Fibroblast of skin of back (primary cell): ENCODE measurements around the gene WIZ.
A peak's percentile ranks its signal among the peaks of the same experiment; 100 is the strongest.

Experiments
- DNase-seq: peaks from one replicate; pipeline ENCODE4 v3.0.0-alpha.2; 2013

WIZ gene

DNA sequence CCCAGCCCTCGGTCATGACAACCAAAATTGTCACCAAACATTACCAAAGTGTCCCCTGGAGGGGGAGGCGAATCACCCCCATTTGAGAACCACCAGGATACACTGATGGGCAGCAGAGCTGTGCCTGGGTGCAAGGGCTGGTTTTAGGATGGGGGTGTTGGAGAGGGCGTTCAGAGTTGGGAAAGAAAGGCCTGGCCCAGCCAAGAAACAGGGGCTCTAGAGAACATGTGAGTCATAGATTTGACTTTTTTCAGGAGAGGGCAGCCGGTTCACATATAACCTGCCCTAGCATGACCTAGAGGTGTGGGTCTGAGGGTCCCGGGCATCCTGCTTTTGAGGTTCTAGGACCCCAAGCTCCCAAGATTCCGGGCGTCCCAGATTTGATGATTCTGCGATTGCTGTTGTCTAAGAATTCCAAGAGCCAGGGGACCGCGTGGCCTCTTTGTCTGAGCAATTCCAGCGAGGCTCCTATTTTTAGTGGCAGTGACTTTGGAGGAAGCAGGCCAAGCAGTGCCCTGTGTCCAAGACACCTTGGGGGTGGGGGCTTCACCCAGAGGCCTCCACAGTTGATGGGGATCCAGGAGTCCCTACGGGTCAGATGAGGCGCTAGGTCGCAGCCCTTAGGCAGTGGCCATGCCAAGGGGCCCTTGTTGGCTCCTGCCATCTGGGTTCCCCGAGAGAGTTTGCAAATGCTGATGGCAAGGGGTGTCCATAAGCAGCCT lies 5.1 kb downstream of the WIZ start:
- DNase-seq: no peak

DNA sequence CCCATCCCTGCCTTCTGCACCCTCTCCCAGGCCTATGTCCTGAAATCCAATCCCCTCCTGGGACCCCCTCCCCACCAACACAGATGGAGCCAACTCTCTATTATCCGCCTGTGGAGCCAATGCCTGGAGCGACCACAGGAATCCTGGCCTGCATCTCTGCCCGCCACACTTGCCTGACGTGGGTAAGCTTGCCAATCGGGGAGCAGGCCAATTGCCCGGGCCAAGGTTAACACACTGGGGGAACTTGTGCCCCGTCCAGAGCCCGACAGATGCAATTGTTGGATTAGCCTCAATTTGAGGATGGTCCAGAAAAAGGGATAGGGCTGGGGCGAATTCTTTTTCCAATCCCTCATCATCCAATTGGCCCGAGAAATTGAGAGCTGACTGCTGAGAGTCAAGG lies 5.9 kb downstream of the WIZ start:
- no peak for DNase-seq

DNA sequence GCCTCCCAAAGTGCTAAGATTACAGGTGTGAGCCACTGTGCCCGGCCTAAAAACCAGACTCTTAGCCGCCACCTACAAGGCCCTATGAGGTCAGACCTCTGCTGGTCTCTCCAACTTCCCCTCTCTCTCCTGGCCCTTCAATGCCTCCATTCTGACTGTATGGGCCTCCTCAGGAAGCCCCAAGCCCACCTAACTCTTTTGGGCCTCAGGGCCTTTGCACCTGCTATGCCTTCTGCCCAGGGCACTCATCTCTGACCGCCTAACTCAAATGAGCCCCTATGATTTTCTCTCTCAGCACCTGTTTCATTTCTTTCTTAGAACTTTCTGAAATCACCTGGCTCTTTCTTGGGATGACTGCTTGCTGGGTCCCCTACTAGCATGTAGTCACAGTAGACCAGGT lies 6.4 kb downstream of the WIZ start:
- no peak for DNase-seq

DNA sequence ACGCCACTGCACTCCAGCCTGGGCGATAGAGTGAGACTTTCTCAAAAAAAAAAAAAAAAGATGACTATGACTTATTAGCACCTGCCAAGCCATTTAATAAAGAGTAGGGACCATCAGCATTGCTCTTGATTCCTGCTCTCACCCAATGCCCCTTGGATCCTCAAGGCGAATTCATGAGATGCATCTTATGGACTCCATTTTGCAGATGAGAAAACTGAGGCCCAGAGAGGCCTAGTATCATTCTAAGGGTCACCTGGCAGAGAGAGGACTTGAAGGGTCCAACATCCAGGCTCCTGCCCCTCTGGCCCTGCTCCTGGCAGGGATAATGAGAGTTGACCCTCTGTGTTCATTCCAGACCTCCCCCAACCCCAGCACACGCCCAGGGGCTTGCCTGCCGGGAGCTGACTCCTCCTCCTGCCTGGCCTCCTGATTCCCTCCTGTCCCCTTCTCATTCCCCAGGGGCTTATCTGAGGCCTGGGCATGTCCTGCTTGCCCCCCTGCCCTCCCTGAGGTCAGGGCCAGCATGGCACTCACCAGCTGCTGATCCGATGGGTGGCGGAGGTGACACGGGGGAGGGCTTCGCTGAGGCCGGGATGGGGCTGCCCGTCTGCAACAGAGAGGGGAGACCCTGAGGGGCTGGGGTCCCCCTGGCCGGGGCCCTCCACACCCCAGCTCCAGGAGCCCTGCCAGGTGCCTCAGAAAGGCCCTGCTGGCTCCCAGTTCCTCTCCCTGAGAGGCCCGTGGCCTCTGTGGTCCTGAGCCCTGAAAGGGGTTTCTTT lies 7.4 kb downstream of the WIZ start:
- no peak for DNase-seq

DNA sequence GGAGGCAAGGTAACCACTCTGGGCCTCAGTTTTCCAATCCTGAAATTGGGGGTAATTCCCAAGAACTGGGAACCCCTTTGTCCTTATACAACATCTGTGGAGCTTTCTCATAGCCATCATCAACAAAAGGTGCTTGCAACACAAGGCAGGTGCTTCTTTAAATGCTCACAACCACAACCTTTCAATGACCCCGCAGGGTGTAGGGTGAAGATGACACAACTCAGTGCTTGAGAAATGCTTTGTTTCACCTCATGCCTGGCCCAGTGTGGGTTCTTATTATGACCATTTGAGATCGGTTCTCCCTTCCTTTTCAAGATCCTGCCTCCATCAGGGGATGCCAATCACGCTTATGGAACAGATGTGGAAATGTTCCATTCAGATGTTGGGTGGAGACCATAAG lies 8.4 kb downstream of the WIZ start:
- no peak for DNase-seq

DNA sequence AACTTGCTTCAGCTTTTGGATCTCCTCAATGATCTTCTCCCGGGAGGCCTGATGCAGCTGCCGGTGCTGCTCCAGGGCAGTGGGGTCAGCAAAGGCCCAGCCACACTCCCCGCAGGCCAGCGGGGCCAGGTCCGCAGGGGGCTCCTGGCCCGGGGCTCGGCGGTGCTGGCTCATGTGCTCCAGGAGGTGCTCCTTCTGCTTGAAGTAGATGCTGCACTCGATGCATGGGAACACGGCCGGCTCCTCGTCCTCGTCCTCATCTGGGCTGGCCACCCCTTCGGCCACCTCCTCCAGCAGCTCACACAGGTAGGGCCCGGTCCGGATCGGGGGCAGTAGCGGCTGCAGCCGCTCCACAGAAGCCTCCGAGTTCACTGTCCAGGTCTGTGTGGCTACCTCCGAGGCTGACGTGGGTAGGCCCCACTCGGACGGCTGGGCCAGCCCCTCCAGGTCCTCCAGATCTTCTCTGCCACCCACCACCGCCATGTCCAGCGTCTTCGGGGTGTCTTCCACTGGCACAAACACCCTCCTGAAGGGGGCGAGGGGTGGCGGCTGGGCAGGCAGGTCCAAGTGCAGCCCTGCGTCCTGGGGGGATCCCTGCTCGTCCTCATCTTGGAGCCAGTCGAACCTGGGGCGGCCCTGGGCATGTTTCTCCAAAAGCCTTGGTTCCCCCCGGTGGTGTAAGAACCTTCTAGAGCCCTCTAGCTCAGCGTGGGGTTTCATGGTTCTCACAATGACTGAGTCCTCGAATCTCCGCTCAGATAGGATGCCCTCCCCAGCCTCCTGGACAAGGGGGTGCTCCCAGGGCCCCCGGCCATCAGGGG lies 9.7 kb downstream of the WIZ start:
- no peak for DNase-seq

DNA sequence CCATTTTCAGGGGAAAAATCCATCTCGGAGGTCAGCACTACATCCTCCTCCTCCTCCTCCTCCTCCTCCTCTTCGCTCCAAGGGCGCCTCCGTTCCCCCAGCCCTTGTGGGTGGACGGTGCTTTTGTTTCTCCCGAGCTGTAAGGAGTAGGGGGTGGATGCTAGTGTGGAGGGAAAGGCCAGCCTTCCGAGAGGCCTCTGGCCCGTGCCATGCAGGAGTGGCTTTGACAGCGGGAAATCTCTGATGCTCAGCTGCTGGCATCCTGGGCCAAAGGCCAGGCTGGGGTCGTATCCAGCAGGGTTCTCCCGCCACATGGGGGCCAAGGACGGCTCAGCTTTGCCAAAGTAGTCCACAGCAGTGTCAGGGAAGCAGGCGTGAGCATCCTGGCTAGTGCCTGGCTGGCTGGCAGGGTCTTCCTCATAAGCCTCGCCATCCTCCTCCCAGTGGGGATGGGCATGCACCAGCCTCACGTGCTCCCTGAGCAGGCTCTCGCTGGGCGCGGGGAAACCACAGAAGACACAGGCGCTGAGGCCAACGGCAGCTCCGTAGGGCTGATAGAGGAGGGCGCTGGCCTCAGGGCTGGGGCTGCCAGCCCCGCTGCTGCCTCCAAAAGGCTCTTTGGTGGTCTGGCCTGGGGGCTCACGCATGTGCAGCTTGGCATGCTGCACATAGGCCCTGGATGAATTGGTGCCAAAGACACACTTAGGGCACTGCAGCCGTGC lies 10.5 kb downstream of the WIZ start:
- no peak for DNase-seq

DNA sequence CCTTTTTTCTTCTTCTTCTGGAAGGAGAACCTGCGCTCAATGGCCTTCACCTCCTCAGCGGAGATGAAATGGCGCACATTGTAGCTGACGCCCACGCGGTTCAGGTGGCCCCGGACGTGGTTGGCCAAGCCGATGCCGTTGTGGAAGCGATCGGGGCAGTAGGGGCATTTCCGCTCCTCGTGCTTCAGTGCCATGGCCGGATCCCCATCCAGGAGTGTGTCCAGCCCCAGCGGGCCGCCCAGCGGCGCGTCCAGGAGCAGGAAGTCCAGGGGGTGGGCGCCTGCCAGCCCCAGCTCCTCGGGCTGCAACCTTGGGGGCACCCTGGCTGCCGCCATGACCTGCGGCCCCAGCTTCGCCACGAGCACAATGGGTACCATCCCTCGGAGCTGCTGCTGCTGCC lies 11.2 kb downstream of the WIZ start:
- DNase-seq: no peak

DNA sequence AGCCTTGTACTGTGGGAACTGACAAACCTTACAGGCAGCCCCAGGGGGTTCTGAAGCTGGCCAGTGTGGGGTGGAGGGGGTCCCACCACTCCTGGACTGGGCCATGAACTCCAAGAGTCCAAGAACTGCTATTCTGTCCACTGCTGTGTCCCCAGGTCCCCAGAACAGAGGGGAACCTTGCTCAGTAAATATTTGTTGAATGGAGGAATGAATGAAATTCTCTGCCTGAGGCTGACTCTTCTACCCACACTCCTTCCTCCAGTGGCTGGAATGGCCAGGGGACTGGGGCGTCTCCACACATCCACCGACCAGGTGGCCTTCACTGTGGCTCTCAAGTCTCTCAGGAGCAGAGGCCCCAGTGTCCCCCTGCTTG lies 11.6 kb downstream of the WIZ start:
- DNase-seq: no peak

DNA sequence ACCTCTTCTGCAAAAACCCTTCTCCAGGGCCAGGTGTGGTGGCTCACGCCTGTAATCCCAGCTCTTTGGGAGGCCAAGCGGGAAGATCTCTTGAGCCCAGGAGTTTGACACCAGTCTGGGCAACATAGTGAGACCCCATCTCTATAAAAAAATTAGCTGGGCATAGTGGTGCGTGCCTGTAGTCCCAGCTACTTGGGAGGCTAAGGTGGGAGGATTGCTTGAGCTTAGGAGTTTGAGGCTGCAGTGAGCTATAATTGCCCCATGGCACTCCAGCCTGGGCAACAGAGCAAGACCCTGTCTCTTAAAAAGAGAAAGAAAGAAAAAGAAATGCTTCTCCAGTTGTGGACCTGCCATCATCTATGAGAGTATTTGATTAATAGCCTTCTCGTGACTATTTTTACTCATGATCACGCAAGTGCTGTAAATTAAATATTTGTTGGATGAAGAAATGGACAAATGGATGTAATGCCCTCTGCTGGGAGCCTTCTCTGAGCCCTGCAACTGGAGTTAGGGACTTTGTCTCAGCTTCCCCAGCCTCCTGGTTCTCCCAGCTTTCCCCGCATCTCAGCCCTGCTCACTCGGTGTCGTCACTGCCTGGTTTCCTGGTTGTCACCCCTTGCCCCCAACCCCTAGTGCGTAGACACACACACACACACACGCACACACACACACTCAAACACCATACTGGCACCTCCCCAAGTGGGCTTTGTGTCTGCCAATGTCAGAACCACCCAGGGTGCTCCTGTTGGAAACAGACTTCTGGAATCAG lies 12.2 kb downstream of the WIZ start:
- no peak for DNase-seq

DNA sequence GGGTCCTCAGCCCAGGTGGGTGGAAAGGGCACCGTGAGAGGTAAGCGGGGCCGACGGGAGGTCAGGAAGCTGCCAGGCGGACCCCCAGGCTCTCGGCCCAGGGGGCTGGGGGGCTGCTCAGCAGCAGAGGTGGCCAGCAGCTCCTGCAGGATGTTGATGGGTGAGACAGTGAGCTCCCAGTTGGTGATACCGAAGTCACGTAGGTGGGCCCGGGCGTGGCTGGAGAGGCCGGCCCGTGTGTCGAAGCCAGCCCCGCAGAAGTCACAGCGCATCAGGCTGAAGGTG lies 13.0 kb downstream of the WIZ start:
- no peak for DNase-seq

DNA sequence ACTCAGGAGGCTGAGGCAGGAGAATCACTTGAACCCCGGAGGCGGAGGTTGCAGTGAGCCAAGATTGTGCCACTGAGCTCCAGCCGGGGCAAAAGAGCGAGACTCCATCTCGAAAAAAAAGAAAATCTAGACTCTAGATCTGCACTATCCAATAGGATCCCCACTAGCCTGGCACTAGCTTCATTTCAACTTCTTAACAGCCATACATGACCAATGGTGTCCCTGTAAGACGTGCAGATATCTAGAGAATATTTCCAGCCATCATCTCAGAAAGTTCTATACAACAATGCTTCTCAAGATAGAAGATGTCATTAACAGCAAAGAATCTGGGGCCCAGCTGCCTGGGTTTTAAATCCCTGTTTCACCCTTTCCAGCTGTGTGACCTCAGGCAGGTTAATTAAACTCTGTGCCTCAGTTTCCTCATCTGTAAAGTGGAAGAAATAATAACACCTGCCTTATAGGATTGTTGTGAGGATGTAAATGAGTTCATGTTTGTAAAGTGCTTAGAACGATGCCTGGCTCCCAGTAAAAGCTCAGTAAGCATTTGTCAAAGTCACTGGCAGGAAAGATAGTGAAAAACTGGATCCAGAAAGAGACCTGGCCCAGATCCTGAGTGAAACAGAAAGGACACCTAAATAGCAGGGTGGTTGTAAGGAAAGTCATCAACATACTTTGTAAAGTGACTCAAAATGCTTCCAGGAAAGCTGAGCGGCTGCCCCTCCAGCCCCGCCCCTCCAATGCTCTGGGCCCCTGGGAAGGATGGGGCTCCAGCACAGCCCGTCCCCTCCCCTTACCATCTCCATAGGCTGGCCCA lies 13.5 kb downstream of the WIZ start:
- no peak for DNase-seq

DNA sequence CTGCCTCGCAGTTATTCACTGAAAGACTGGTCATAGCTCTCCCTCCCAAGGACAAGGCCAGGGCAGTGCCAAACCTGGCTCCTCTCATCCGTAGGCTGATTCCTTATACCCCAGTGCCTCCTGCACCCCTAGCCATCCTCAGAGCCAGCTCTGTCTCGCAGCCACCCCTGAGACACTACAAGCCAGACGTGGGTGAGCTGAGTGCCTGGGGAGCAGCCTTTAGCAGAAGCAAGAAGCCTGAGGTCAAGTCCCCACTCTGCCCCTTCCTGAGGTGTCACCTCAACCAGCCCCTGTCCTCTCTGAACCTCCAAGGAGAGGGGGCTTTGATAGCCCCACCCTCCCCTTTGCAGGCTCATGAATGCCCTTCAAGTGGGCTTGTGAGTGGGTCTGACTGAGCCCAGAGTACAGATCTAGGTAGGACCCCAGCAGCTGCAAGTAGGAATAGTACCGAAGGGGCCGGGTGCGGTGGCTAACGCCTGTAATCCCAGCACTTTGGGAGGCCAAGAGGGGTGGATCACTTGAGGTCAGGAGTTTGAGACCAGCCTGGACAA lies 16.2 kb downstream of the WIZ start:
- DNase-seq: no peak

DNA sequence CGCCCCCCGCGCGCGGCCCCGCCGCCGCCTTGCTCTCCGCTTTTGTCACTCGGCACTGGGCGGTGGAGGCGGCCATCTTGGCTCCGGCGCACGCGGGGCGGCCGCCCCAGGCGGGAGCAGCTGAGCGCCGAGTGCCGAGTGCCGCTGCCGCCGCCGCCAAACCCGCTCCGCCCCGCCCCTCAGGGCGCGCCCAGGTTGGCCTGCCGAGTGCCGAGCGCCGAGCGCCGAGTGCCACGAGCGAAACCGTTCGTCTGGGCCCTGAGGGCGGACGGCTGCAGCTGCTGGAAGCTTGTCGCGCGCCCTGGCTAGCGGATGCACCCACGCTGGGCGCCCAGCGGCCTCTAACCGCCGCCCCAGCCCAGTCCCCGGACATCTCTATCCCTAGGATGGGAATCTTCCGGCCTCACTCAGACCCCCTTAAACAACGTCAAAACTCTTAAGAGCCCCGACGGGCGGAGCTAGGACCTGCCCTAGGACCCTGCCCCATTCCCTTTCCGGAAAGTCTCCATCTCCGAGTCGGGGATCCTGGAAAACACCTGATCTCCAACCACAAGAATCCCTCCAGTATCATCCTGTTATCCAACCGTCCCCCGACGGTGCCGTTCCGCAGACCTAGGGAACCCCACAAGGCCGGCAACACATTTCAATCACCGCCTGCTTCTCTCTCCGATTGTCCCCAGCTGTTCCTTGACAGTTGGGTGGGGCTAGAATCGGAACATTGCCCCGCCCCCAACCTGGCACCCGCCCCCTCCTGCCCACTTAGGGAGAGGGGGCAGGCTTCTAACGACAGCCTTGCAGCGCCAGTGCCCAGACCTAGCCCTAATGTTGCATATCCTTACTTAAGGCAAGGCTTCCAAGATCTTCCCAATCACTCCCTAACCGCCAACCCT lies 16.9 kb downstream of the WIZ start:
- peak; percentile 92 for DNase-seq

DNA sequence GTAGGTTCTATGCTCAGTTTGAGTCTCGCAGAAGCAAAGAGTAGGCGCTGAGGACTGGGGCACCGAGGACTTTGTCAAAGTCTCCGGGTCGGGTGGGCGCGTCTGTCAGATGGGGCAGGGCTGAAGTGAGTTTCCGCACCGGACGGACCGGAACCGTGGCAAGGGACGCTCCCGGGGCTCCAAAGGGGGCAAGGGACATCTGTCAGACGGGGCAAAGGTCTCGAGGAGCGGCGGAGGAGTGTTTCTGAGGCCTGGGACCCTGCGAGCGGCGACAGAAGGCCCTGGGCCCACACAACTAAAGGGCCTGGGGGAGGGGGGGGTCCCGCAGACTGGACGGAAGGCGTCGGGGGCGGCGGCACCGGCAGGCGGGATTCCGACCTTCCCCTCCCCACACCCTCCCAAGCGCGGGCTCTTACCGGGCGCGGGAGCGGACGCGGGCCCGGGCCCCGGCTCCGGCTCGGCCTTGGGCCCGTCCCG lies 17.7 kb downstream of the WIZ start:
- DNase-seq: no peak

DNA sequence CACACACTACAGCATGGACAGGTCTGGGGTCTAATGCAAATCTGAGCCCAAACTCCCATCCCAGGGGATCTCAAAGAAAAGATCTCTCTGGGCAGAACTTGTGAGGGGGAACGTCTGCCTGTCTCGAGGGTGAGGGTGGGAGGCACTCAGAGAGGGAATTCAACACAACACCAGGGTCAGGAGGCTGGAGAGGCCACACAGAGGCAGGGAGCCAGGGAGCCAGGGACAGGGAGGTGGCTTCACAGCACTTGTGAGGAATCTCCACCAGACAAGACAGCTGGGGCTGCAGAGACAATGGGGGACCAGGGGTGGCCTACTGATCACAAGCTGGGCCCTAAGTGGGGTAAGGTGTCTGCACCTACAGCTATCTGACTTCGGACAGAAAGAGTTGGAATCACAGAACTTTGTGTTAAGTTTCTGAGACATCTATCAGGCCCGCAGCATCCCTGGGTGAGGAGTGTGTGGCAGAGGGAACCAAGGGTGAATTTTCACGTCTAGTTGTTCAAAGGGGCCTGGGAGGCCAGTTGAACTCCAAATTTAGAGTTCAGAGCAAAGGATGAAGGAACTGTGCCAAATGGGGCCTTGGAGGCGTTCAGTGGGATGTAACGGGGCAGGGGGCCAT lies 18.2 kb downstream of the WIZ start:
- DNase-seq: no peak

DNA sequence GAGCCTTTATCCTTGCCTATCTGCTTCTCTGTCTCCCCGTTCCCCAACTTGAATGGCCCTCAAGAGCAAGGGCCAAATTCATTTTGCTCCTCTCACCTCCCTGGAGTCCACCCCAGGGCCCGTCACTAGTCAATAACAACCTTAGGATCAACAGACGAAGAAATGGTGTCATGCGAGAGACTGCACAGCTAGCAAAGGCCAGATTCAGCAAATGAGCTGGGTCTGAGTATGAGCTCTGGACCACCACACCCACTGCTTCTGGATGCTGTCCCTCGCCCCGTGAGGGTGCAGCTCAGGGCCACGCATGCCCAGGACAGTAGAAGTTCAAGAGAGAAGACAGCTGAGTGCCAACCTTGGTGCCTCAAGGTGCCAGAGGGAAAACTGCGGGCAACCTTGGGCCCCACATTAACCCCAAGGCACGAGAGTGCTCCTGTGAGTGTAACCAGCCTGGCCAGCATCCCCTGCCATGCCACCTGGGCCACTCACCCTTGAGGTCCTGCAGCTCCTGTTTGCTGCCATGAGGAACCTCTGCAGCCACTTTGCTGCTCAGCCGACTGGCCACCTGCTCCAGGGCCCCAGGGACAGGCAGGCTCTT lies 19.1 kb downstream of the WIZ start:
- no peak for DNase-seq

DNA sequence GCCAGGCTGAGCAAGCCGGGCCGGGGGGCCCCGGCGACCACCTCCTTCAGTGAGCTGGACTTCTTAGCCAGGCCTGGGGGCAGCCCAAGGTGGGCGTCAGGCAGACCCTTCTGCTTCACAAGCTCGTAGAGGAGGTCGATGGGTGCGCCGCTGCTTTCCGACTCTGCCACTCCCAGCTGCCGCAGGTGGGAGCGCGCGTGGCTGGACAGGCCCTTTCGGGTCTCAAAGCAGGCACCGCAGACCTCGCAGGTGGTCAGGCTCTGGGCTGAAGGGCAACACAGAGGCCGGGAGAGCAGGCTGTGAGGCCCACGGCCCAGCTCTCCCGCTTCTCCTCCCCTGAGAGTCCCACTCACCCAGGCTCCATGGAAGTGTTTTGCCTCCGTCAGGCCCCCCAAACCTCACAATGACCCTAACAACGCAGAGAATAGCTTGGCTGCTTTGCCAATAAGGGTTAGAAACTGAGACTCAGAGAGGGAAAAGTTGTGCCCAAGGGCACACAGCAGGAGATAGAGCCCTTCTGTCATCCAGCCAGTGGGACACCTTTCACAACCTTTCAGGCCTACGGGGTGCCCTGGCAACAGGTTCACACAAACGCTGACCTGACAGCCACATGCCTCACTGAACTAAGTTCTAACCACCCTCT lies 19.8 kb downstream of the WIZ start:
- no peak for DNase-seq
